A673 (cell line): ENCODE data around the gene ASAP2. TPM values are rescaled to one million over a fixed set of nuclear protein-coding genes. Genes with fewer than 3 reads are reported as not detected.

Experiments
- BruUV-seq: library from RNA; stranded (reverse); fragments of 400-500 nt; replicated peaks from 2 replicates; lab custom pipeline; 2021; lab: Mats Ljungman, UMichigan
- CTCF ChIA-PET: fragments of 300-600 bp; sonication (Branson Sonifier 250); formaldehyde crosslinking; loops from one replicate; lab custom pipeline; 2022; ENCODE audit warnings: antibody characterized with exemption; lab: Charles Lee
- POLR2A ChIA-PET: fragments of 300-600 bp; sonication (Branson Sonifier 250); formaldehyde crosslinking; loops from one replicate; lab custom pipeline; 2022; ENCODE audit warnings: antibody characterized with exemption; ENCODE audit not compliant: low non-redundant PET; lab: Charles Lee
- DNase-seq: peaks from one replicate; pipeline ENCODE4 v3.0.0-alpha.2; 2015; ENCODE audit warnings: low spot score
- H3K27ac ChIP-seq: fragments of 200-600 bp; sonication (generic); 2 replicates; pipeline ENCODE4 v1.5.1; 2016; ENCODE audit warnings: mixed run types, low read depth, mild to moderate bottlenecking, mixed read lengths, antibody characterized with exemption, low read length; ENCODE audit not compliant: poor library complexity, severe bottlenecking
- H3K27me3 ChIP-seq: fragments of 200-600 bp; sonication (generic); replicated peaks from 2 replicates; pipeline ENCODE4 v1.6.1; 2017; ENCODE audit warnings: mixed run types, low read depth, mild to moderate bottlenecking, mixed read lengths, antibody characterized with exemption, low read length; ENCODE audit not compliant: insufficient read depth, poor library complexity
- H3K36me3 ChIP-seq: fragments of 200-600 bp; sonication (generic); 2 replicates; pipeline ENCODE4 v1.6.1; 2016; ENCODE audit warnings: mixed run types, mild to moderate bottlenecking, mixed read lengths, antibody characterized with exemption, low read length; ENCODE audit not compliant: insufficient read depth, poor library complexity, severe bottlenecking
- H3K4me1 ChIP-seq: fragments of 200-600 bp; sonication (generic); 2 replicates; pipeline ENCODE4 v1.6.1; 2017; ENCODE audit warnings: mixed run types, mild to moderate bottlenecking, mixed read lengths, antibody characterized with exemption, low read length; ENCODE audit not compliant: insufficient read depth, poor library complexity, severe bottlenecking
- H3K4me3 ChIP-seq: fragments of 200-600 bp; sonication (generic); 2 replicates; pipeline ENCODE4 v1.5.1; 2016; ENCODE audit warnings: low read depth, mixed run types, mild to moderate bottlenecking, mixed read lengths, low read length; ENCODE audit not compliant: poor library complexity, severe bottlenecking
- H3K9me3 ChIP-seq: fragments of 200-600 bp; sonication (generic); 2 replicates; pipeline ENCODE4 v1.6.1; 2016; ENCODE audit warnings: mixed run types, low read depth, mild to moderate bottlenecking, mixed read lengths, antibody characterized with exemption, low read length; ENCODE audit not compliant: poor library complexity, severe bottlenecking
- EZH2 ChIP-seq: fragments of 200-600 bp; sonication (generic); IDR thresholded peaks from 2 replicates; pipeline ENCODE4 v1.6.1; 2017; ENCODE audit warnings: borderline replicate concordance, low read depth, mild to moderate bottlenecking, mixed read lengths, antibody characterized with exemption, low read length; ENCODE audit not compliant: poor library complexity, severe bottlenecking
- intact Hi-C: fragments of 100-400 bp; cut with micrococcal nuclease; formaldehyde crosslinking; loops from one replicate; pipeline ENCODE4 v1.10.0; 2022; ENCODE audit not compliant: unreplicated experiment
- total RNA-seq: library from RNA; stranded (reverse); gene quantifications from 2 replicates; pipeline ENCODE4 v1.2.3, GENCODE V29; 2021
- TF ChIP-seq, protein P1 (sequence below): fragments of 300-800, 200-600 bp; sonication (generic); conservative IDR thresholded peaks from 2 replicates; pipeline ENCODE4 v1.5.1; 2017; ENCODE audit warnings: low read depth, mild to moderate bottlenecking, antibody characterized with exemption, low read length, moderate library complexity, mixed read lengths

The ASAP2 gene
- total RNA-seq, 1 experiment from 2014 or later = 46.8 TPM

DNA sequence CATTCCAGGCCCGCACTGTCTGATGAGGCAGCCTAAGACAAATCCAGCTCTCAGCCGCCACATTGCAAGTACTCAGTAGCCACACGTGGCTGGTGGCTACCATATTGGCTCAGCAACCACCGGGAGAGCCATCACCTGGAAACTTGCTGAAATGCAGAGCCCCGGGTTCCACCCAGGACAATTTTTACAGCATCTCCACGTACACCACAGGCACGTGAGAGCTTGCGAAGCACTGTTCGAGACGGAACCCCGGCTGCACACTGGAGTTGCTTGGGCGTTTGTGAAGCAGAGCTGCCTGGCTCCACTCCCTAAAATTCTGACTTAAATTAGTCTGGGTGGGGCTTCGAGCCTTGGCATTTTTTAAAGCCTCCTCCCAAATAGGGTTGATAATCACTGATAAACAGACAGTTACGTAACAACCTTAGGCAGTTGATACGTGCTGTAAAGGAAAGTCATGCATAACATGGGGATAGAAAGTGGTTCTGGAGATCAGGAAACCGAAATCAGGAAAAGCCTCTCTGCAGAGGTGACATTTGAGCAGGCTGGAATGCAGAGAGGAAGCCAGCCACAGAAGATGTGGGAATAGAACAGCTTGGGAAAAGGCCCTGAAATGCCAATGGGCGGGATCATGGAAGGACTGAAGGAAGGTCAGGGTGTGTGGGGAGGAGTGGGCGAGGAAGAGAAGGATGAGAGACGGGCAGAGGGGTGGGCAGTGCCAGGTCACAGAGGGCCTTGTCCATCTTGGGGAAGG lies 6.2 kb downstream of the ASAP2 start:
- BruUV-seq = no TSS peak

DNA sequence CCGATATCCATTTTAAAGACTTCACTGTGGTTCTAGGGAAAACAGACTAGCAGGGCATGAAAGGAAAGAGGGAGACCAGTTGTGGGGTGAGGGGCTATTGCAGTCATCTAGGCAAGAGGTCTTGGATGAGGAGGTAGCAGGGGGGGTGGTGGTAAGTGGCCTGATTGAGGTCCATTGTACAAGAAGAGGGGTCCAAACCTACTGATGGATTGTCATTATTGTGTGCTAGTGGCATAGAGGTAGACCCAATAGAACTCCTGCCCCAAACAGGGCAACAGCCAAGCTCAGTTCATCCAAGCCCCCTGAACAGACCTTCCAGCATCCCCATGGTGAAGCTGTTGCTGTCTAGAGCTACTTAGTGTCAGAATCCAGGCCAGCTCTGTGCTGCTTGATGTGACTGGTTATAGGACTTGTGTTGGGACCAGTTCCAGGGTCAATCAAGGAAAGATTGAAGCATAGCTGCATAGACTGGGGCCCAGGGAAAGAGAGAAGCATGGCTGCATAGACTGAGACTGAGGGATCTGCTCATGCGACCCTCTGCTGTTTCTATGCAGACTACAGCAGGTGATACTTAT lies 7.0 kb downstream of the ASAP2 start:
- CTCF ChIA-PET = no interaction called here
- Histone ChIP-seq H3K27me3 (no peaks in the 10 kb centered on the region), H3K36me3 (no peaks in the 10 kb centered on the region), H3K4me1 (peaks cover 61% of the 10 kb centered on the region), H3K27ac (peak overlapping the region; percentile 72), H3K4me3 (no peak overlapping the region), H3K9me3 (no peaks in the 10 kb centered on the region)
- no peak for TF ChIP-seq EZH2
- TF ChIP-seq, protein P1, sequence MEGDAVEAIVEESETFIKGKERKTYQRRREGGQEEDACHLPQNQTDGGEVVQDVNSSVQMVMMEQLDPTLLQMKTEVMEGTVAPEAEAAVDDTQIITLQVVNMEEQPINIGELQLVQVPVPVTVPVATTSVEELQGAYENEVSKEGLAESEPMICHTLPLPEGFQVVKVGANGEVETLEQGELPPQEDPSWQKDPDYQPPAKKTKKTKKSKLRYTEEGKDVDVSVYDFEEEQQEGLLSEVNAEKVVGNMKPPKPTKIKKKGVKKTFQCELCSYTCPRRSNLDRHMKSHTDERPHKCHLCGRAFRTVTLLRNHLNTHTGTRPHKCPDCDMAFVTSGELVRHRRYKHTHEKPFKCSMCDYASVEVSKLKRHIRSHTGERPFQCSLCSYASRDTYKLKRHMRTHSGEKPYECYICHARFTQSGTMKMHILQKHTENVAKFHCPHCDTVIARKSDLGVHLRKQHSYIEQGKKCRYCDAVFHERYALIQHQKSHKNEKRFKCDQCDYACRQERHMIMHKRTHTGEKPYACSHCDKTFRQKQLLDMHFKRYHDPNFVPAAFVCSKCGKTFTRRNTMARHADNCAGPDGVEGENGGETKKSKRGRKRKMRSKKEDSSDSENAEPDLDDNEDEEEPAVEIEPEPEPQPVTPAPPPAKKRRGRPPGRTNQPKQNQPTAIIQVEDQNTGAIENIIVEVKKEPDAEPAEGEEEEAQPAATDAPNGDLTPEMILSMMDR = no peak
- DNase-seq = no peak
- POLR2A ChIA-PET = no interaction called here
- no TSS peak for BruUV-seq
- intact Hi-C loops = no loop called here

More for the DNA sequence above, 6.2 kb downstream of the ASAP2 start:
- TF ChIP-seq EZH2 = no peak
- TF ChIP-seq, protein P1 = no peak
- H3K9me3 ChIP-seq = no peaks in the 10 kb centered on the region
- POLR2A ChIA-PET = no interaction called here
- no peak for DNase-seq
- H3K27ac ChIP-seq = peak overlapping the region; percentile 72
- no peaks in the 10 kb centered on the region for H3K36me3 ChIP-seq
- CTCF ChIA-PET = no interaction called here
- H3K27me3 ChIP-seq = no peaks in the 10 kb centered on the region
- H3K4me3 ChIP-seq = no peak overlapping the region
- peaks cover 62% of the 10 kb centered on the region for H3K4me1 ChIP-seq
- intact Hi-C loops = no loop called here

DNA sequence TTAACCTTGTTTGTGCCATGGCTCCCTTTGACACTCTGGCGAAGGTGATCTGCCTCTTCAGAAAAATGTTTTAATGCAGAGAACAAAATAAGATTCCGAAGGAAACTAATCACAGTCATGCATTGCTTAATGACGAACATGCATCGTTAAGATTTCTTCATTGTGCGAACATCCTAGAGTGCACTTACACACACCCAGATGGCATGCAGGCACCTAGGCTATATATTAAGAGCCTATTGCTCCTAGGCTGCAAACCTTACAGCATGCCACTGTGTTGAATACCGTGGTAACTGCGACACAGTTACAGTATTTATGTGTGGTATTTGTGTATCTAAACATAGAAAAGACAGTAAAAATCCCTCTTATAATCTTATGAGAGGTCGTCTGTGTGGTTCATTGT lies 8.3 kb downstream of the ASAP2 start:
- no peak for TF ChIP-seq EZH2
- TF ChIP-seq, protein P1 = no peak
- ChIA-PET CTCF (no interaction called here), POLR2A (no interaction called here)
- Histone ChIP-seq H3K4me1 (peaks cover 52% of the 10 kb centered on the region), H3K36me3 (no peaks in the 10 kb centered on the region), H3K9me3 (peaks cover 4% of the 10 kb centered on the region), H3K4me3 (no peak overlapping the region), H3K27ac (no peak overlapping the region), H3K27me3 (no peaks in the 10 kb centered on the region)
- intact Hi-C loops = no loop called here
- no peak for DNase-seq
- no TSS peak for BruUV-seq
